IPS-11a (cell line): ENCODE measurements around the gene TP73.
A peak's percentile ranks its signal among the peaks of the same experiment; 100 is the strongest.

ENCODE experiments used
- H3K4me3 ChIP-seq: one replicate; pipeline ENCODE4 v1.5.1; 2013; ENCODE audit warnings: low read depth, low read length, control low read depth

The TP73 gene

DNA sequence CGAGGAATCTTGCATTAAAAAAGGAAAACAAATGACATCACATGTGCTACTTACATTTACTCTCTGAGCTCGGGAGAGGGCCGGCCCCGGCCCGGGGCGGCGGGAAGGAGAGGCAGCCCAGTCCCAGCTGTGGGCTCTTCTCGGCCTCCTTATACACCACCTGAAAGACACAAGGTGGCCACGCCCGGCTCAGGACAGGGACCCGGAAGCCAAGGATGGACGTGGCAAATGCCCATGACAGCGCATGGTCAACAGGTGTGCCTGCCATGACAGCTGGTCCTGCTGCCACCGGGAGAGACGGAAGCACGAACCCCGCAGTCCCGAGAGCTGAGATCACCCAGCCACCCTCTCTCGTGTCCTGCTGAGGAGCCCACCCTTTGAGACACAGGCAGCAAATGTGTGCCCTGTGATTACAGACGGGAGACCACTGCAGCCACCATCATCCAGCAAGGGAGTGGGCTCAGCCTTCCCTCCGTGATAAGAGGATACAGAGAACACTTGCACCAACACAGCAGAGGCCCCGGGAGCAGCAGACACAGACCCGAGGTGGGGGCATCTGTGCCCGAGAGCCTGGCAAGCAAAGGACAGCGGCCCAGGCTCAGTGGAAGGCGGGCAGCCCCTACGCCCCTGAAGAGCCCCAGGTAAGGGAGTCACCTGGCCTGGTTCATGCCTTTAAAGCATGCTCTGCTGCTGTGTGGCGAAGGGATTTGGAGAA, 18.8 kb upstream of the TP73 start:
- no peak overlapping the region for H3K4me3 ChIP-seq

DNA sequence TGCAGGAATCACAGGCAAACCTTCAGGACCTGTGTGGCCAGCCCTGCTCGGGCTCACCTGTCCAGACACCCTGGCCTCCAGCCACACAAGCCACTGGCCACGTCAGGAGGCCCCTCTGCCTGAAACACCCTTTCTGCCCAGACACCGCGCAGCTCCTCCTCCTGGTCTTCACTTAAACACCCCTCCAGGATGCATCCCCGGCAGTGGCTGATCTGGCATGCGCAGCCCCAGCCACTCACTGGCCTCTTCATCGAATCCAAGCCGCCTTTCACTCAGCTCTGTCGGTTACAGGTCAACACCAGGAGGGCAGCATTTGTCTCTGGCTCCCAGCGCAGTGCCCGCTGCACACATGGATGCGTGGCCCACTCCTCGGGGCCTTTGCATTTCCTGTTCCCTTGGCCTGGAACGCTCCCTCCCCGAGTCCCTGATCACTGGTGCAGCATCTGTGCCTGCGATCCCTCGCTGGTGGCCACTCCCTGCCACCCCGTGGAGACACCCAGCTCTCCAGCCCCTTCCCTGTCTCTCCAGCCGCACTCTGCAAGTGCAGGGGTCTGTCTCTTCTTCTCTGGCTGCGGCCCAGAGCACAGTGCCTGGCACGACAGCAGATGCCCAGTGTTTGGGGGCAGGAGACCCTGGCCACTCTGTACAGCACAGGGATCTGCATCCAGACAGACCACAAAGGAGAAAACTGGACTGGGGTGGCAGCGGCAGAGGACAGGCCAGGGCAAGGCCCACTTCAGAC, 18.1 kb upstream of the TP73 start:
- H3K4me3 ChIP-seq: no peak overlapping the region

DNA sequence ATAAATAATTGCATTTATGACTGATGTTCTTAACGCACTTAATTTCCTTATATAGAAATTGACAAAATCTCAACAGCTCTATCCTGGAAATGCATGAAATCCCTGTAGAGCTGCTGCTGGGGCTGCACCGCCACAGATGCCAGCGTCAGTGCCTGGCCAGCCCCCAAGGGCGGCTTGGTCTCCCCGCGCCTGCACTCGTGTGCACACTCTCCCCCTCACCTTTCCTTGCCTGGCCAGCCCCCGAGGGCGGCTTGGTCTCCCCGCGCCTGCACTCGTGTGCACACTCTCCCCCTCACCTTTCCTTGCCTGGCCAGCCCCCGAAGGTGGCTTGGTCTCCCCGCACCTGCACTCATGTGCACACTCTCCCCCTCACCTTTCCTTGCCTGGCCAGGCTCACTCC, 16.2 kb upstream of the TP73 start:
- H3K4me3 ChIP-seq: no peak overlapping the region

DNA sequence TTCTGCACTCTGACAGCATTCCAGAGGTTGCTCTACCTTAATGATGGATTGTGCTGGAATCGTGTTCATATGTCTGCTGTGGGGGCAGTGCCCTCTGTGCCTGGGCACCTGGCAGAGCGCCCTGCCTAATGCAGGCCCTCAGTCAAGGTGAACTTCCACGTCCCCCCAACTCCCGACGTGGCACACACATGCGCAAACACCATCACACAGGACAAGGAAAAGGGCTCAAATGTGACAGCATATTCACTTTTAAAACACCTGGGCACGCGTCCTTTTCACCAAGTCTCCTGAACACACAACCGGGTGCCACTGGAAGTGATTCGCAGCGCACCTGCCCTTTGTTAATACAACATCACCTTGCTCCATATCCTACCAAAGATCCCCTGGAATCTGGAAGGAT, 15.8 kb upstream of the TP73 start:
- H3K4me3 ChIP-seq: no peak overlapping the region

DNA sequence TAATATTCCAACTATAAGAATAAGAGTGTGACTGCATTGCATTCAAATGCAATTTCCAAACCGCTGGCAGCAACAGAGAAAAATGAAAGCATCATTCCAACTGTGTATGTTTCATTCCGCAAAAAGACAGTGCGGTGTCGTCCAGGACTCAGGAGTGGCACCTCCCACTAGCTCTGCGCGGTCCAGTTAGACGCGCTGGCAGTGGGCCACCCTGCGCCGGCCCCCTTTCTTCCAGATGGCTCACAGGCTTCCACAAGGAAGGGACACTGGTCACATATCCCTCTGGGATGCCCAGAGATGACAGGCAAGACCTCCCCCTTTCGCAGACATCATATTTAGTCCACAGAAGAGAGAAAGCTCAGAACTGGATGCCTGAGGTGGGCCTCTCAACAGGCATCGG, 14.3 kb upstream of the TP73 start:
- H3K4me3 ChIP-seq: no peak overlapping the region

DNA sequence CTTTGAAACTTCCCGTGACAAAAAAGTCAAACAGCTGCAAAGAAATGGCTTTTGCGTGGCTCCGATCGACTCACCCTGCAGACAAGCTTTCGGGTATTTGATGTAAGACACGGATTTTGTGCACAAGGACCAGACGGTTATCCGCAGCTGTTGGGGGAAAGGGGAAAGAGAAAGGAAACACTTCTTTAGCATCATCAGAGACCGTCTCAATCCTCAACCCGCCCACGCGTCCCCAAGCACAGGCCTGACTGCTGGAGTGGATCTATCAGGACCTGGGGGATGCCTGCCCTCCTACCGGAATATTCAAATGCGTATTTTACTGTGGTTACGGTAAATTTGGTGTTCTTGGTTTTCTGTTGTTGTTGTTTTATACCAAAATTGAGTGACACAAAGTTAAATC, 13.6 kb upstream of the TP73 start:
- no peak overlapping the region for H3K4me3 ChIP-seq

DNA sequence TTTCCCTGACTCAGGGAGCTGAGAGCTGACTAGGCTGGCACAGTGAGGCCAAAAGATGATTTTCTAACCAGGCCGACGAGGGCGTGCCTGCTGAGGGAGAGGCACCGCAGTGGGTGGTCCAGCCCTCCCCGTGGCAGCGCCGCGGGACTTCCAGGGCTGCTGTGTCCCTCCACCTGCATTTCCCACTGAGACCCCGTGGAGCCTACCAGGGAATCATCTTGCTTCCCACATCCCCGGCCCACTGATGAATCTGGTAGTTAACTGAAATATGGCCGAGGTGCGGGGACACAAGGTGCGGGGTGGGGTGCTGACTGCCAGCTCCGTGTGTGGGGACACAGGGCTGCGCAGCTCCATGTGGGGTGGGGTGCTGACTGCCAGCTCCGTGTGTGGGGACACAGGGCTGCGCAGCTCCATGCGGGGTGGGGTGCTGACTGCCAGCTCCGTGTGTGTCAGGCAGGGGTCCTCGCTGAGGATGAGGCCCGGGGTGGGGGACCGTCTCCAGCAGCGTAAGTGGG, 12.9 kb upstream of the TP73 start:
- no peak overlapping the region for H3K4me3 ChIP-seq

DNA sequence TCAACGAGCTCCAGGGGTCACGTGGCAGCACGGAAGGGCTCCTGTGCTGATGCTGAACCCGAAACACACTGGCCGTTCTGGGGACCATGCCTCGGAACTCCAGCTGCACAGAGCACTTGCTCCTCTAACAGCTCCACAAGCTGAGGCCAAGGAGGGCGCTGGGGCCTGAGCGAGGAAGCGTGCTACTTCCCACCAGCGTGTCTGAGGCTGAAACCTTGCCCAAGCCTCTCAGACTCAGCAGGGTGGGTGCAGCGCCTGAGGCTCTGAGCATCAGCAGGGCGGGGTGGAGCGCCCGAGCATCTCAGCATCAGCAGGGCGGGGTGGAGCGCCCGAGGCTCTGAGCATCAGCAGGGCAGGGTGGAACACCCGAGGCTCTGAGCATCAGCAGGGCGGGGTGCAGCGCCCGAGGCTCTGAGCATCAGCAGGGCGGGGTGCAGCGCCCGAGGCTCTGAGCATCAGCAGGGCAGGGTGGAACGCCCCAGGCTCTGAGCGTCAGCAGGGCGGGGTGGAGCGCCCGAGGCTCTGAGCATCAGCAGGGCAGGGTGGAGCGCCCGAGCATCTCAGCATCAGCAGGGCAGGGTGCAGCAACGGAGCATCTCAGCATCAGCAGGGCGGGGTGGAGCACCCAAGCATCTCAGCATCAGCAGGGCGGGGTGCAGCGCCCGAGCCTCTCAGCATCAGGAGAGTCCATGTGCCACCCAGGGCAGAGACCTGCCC, 12.0 kb upstream of the TP73 start:
- no peak overlapping the region for H3K4me3 ChIP-seq

DNA sequence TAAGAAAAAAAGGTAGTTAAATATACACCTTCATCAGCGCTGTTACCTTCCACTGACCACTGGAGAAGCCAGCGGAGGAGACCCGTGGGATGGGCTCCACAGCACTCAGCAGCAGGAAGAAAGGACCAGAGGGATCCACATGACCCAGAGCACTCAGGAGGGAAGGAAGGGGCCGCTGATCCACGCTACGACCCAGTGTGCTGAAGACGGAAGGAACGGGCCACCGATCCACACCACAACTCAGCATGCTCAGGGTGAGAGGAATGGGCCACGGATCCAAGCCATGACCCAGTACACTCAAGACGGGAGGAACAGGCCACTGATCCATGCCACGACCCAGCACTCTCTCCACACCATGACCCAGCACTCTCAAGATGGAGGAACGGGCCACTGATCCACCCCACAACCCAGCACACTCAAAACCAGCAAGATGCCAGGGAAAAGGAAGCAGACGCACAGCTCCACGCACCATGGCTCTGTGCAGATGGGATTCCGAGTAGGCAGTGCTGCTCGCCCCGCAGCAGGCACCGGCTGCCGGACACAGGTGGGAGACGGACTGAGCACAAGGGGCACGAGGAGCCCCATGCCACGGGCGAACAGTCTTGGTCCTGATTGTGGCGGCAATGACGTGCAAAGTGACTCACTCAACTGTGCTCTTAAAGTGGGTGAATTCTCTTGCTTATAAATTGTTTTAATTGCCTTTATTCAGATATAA, 11.1 kb upstream of the TP73 start:
- H3K4me3 ChIP-seq: no peak overlapping the region

DNA sequence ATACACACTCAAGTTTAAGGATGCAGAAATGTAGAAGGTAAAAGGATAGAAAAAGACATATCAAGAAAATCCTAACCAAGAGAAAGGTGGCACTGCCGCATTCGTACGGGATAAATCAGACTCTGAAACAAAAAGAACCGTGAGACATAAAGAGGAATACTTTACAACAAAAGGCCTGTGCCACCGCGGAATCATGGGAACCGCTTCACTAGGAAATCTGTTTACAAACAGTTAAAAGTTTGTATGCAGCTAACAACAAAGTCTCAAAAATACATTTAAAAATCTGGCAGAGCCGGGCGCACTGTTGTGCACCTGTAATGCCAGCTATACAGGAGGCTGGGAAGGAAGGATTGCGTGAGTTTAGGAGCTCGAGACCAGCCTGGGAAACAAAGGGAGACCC, 10.5 kb upstream of the TP73 start:
- no peak overlapping the region for H3K4me3 ChIP-seq

DNA sequence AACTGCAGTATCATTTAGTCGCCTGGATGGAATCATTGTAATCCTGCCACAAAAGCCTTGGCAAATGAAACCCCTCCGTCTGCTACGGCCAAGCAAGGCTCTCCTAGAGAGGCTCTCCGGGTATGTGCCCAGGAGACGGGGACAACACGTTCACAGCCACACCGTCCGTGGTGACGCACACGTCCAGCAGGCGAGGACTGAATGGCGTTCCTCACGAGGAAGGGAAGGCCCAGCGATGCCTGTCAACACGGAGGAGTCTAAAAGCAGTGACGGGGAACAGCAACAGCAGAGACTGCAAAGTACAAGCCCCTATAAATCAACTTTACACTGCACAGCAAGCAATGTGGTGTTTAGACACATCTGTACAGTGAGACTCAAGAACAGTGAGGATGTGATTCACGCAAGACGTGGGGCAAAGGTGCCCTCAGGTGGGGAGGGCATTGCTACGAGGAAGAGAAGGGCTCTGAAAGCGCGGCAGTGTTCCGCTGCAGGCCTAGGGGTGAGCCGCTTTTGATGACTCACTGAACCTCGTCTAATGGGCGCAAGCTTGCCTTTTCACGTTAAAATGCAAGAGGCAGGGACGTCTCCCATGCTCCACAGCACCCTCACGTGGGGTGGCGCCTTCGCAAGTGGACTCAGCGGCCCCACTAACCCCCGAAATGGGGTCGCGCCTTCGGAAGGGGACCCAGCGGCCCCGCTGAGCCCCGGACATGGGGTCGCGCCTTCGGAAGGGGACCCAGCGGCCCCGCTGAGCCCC, 9.2 kb upstream of the TP73 start:
- H3K4me3 ChIP-seq: no peak overlapping the region

DNA sequence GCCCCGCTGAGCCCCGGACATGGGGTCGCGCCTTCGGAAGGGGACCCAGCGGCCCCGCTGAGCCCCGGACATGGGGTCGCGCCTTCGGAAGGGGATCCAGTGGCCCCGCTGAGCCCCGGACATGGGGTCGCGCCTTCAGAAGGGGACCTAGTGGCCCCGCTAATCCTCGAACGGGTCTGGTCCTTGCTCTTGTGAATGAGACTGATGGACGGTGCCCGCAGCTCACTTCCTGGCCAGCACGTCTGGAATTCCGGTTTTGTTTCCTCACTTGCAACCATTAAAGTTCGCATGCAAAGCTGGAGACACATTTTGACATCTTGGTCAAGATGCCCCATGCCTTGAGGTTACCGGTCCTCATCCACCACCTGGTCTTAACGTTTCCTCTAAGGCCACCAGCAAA, 8.0 kb upstream of the TP73 start:
- no peak overlapping the region for H3K4me3 ChIP-seq

DNA sequence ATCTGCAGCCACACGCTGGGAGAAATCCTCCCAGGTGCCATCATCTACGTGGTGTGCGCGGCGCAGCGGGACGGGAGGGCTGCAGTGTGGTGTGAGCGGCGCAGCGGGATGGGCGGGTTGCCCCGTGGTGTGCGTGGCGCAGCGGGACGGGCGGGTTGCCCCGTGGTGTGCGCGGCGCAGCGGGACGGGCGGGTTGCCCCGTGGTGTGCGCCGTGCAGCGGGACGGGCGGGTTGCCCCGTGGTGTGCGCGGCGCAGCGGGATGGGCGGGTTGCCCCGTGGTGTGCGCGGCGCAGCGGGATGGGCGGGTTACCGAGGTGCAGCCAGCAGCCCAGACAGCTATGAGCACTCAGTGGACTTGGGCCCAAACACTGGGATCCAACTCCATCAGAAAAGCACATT, 7.1 kb upstream of the TP73 start:
- H3K4me3 ChIP-seq: no peak overlapping the region

DNA sequence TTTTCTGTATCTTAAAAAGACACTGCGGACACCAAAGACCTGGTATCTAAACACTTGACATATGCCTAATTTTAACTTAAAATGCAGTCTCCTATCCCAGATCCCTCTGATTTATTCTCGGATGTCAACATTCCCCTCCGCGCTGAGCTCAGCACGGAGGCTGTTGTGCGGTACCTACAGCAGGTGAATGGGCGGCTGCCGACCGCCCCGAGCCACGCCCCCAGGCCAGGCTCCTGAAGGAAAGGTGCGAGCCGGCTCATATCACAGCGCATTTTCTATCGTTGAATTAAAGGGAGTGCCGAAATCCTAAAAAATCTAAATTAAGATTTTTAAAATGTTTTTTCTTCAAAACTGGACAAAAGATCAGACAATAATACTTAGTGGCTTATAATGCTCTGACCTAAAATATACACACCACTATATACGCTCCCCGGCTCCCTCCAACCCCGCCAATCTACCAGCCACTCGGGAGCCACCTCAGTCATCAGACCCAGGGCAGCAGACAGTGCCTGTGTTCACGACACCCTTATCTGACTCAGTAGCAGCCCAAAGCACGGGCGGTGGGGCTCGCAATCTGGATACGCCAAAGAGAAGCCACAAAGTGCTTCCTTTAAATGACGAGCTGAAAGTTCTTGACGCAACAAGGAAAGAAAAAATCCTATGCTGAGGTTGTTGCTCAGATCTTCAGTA, 6.5 kb upstream of the TP73 start:
- no peak overlapping the region for H3K4me3 ChIP-seq

DNA sequence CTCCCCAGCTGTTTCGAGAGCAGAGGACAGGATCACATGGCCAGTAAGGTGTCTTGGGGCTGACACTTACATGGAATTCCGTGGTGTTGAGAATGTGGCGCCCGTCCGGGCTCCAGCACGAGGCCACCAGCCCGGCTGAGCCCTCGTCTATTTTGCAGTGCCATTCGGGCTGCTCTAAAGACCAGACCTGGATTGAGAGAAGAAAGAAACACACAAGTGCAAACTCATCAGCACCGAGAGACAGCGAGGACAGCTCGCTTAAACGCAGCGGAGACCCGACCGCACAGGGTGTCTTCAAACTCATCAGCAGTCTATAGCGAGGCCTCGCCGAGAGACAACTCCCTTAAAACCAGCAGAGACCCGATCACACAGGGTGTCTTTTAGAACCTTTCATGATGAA, 5.7 kb upstream of the TP73 start:
- H3K4me3 ChIP-seq: no peak overlapping the region

DNA sequence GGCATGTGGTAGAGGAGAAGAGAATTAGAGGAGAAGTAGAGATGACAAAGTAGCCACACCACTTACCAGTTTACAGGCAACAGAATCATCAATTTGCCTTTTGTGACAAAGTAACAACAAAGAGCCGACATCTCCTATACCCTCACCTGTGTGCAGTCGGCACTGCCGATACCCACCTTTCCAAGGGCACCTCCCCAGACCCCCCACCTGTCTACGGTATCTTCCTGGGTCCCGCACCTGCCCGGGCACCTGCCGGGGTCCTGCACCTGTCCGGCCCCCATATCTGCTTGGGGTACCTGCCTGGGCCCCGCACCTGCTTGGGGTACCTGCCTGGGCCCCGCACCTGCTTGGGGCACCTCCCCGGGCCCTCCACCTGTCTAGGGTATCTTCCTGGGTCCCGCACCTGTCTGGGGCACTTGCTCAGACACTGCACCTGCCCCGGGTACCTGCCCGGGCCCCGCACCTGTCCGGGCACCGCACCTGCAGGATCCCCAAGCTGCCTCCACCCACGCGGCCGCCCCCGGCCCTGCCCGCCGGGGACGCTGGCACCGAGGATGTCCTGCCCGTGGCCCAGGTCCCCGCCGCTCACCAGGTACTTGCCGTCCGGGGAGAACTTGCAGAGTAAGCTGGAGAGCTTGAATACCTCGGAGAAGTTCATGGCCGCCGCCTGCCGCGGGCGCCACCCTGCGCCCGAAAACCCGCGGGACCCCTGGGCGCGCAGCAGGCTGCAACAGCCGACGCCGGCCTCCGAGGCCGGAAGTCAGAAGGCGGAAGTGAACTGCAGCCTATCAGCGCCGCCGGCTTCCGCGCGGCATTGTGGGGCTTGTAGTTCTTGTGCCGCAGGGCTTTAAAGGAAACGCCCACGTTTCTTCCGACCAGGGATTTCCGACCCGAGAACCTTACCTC, 2.7 kb upstream of the TP73 start, which contains the start of gene WRAP73:
WRAP73 (minus strand) TSS at position 762 of the 906 bp plus-strand sequence; CDS start at position 658, 104 bp downstream.
- peak within 1 kb of the TSS; percentile 69 for H3K4me3 ChIP-seq

DNA sequence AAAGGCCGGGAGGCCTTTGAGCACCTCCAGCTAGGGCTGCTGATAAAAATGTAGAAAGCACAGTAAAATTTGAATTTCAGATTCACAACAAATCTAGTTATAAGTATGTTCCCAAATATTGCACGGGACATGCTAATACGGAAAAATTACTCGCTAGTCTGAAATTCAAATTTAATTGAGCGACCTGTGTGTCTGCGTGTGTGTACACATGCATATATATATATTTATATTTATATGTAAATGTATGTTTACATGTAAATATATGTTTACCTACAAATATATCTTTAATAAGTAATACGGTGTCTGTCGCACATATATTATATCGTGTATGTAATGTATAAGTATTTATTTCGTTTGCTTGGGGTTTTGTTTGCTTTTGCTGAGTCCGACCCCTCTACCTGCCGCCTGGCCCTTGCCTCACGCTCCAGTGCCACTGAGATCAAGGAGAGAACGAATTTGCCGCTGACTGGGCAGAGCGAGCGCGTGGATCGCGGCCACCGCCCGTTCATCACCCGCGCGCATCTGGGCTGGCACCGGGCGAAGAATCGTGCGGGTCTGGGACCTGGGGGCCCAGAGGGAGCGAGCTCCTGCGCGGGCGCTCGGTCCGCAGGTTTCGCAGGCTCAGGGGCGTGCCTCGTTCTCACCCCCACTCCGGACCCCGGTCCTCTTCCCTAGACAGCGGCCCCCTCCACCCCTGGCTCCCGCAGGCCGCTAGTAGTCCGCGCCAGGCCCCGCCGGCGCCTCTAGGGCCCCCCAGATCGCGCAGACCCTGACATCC, 1.9 kb upstream of the TP73 start:
- no peak overlapping the region for H3K4me3 ChIP-seq
